NCI-H510A treated with DMSO at 0.1 percent for 48 hours (cell line): ENCODE measurements around the gene CHPT1.
"Not testable (repeated sequence)": the region's sequence is repeated elsewhere in the genome, so short reads cannot be mapped to it uniquely, and the experiment has no call there.

Experiments
- DNase-seq: peaks from one replicate; lab custom pipeline; 2025; lab: John Stamatoyannopoulos, UW

CHPT1 gene

GRCh38 chr12:101722392-101722791 is 25.0 kb downstream of the CHPT1 start:
- no peak for DNase-seq

DNA sequence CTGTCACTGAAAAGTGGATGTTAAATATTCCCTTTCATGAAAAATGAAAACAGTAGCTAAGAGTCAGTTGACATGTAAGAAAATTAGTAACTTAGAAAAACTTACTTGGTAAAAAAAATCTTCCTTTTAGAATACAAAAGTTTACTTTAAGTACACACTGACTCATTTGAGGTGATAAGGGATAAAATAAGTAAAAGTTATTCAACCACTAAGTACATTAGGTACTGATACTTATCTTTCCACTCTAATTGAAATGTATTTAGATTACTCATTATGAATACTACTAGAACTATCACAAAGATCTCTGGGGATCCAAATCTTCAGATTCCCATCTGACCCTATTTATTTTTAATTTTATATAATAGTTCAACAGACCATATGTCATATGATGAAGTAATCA is 29.7 kb downstream of the CHPT1 start:
- no peak for DNase-seq

DNA sequence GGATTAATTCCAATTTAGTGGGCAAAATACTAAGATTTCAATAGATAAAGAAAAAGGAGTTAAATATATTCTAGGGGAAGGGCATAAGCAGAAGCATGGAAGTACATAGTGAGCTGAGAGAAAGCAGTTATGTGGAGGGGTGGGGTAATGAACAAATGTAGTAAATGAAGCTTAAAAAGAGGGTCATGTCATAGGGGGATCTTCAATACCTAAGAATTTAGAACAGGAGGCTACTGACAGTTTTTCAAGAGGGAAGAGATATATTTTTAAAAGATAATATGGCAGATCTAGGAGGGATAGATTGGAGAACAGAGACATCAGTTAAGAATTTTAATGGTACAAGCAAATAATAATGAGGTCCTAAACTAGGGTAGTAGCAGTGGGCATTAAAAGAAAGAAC is 32.4 kb downstream of the CHPT1 start:
- DNase-seq: no peak

GRCh38 chr12:101732318-101732717 is 34.9 kb downstream of the CHPT1 start:
- DNase-seq: no peak

DNA sequence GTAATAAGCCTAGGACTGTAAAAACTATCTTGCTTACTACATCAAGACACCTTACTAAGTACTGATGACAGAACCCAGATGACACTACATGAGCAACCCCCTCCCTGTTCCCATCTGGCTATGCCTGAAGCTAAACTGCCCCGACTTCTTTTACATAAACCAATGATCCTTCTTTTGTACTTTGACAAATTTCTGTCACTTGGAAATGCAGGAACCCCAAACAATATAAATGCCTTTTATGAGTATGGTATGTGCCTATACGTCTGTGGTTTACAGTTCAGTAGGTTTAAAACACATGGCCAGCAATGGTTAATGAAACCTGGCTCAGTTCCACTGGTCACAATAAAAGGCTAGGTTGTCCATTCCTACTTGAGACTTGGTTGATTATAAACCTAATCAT is 35.7 kb downstream of the CHPT1 start:
- DNase-seq: no peak

DNA sequence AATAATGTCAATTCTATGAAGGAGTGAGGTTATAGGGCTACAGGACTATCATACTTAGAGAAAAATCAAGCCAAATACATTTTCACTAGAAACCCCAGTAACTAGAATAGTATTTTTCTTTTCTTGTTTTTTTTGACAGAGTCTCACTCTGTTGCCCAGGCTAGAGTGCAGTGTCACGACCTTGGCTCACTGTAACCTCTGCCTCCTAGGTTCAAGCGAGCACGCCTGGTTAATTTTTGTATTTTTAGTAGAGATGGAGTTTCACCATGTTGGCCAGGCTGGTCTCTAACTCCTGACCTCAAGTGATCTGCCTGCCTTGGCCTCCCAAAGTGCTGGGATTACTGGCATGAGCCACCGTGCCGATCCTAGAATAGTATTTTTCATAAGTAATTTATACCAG is 37.0 kb downstream of the CHPT1 start:
- not testable (repeated sequence) for DNase-seq

DNA sequence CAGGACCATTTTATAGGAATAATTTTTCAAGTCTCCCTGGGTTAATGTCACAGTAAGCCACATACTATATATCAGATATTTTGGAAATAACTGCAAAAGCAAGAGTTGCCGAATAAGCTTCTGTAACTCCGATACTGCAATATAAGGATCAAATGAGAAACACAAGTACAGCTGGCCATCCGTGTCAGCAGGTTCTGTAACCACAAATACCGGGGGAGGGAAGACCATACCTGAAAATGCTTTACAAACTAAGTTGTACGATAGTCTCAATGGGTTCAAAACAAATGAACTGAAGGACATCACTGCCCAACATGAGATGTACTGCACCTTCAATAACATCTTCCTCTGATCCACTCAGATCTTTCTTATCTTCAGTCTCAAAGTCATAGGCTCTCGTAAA is 40.0 kb downstream of the CHPT1 start:
- no peak for DNase-seq

DNA sequence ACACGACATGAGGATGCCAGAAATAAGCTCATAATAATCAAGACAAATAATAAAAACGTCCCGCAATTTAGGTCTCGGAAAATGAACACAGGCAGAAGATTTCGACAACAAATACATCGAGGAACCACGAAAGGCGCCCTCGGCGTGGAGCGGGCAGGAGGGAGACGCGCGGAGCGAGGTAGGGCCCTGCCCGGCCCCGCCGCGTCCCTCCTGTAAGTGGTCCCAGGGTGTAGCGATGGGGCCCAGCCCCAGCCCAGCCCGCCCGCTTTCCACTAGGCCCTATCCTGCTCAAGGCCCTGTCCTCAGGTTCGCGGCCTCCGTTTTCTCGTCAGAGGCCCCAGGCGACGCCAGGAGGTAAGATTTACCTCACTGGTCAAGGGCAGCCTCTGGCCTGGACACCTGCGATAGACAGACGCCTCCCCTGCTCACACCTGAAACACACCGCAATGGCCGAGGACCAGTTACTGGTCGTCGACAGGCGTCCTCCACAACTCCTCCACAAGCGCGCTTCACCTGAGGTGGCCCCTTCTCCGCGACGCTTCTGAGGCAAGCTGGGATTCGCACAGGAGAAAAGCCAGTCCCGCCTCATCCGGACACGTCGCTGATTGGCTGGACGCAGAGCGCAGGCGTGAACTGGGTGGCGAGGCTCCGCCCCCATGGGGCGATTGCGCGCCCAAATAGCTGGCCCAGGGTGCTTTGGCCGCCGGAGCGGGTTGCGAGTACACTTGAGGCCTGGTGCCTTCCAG is 41.7 kb downstream of the CHPT1 start, which contains the start of gene SYCP3:
TSS of gene SYCP3 (minus strand) at position 543 of the 746 bp plus-strand sequence. CDS start 1,527 bp downstream, outside the sequence.
- DNase-seq: no peak

- DNase-seq: no peak
Observed at GRCh38 chr12:101740566-101740965, 43.1 kb downstream of the CHPT1 start.

DNA sequence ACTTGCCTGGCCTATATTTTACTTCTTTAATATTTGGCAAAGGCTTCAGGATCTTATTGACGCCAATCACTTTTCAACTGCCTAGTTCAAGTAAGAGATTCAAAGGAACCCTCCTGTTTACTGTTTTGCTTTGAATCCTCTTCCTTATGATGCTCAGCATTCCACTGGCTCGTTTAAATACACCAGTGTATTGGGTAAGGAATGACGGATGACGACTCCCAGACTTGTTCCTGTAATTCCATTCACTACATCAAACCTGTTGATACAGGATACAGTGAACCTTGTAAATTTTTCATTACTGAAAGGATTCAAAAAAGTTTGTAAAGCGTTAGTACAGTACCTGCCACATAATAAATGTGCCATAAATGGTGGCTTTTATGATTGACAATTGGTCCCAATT is 43.5 kb downstream of the CHPT1 start:
- no peak for DNase-seq

DNA sequence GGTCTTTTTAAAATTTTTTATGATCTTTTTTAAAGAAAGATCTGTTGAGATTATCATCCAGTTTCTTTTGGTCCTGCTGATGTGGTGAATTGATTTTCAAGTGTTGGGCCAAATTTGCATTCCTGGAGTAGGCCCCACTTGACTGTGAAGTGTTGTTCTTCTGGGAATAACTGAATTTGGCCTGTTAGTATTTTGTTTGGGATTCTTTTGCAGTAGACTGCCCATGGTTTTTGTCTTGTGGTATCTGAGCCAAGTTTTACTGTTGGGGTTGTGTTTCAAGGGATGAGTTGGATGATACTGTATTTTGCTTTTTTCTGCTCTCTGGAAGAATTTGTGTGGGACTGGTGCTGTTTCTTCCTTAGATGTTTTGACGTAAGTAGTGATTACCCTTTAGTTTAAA is 45.8 kb downstream of the CHPT1 start:
- DNase-seq: no peak

- no peak for DNase-seq
Observed at GRCh38 chr12:101743724-101744472, 46.5 kb downstream of the CHPT1 start.

GRCh38 chr12:101745481-101745880 is 48.0 kb downstream of the CHPT1 start:
- no peak for DNase-seq

GRCh38 chr12:101746196-101746595 is 48.8 kb downstream of the CHPT1 start:
- no peak for DNase-seq

- DNase-seq: no peak
Observed at GRCh38 chr12:101746661-101747060, 49.2 kb downstream of the CHPT1 start.

DNA sequence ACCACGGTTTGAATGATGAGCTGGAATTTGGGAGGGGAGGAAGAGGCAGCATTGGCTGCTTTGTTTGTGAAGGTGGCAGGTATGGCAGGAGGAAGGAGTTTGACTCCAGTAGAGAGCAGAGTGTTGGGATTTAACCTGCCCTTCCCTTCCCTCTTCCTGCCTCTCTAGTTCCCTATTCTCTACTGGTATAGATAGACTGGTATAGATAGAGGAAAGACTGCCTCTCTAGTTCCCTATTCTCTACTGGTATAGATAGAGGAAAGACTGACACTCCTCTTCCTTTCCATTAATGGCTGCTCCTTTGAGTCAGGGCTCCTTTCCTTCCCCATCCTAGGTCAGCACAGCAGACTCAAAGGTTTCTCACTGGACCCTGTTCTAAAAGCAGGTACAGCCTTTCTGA is 50.3 kb downstream of the CHPT1 start:
- no peak for DNase-seq

- no peak for DNase-seq
Observed at GRCh38 chr12:101748907-101749306, 51.5 kb downstream of the CHPT1 start.

- DNase-seq: no peak
Observed at GRCh38 chr12:101749657-101750056, 52.2 kb downstream of the CHPT1 start.

DNA sequence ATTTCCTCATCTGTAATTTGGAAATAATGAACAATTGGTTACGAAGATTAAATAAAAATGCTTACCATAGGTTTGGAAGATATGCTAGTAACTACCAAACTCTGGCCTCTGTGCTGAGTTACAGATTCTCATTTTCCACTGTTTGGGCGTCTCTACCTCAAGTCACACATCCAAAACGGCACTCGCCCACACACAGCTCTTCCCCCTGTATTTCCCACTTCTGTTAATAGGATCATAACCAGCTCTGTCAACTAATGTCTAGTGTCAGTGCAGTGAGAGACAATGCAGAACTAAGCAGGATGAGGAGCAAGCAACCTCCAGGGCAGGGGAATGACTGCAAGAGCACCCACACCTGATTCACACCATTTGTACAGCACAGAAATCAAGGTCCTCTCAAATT is 52.7 kb downstream of the CHPT1 start:
- no peak for DNase-seq

GRCh38 chr12:101759396-101760047 is 62.1 kb downstream of the CHPT1 start:
- peak; percentile 13 for DNase-seq

DNA sequence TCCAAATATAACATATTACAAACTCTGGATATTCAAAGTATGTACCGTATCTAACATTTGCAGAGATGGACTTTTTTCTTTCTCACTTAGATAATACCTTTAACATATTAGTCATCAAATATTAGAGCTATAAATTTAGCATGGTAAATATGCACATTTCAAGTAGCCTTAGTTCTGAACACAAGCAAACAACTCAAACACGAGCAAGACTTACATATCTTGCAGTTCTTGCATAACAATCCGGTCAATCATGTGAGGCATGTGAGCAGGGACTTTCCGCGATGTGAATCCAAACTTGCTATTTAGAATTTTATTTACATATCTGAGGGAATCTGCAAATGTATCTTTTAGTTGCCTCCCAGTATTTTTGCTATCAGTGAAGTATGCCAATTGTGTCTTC is 63.9 kb downstream of the CHPT1 start:
- no peak for DNase-seq

DNA sequence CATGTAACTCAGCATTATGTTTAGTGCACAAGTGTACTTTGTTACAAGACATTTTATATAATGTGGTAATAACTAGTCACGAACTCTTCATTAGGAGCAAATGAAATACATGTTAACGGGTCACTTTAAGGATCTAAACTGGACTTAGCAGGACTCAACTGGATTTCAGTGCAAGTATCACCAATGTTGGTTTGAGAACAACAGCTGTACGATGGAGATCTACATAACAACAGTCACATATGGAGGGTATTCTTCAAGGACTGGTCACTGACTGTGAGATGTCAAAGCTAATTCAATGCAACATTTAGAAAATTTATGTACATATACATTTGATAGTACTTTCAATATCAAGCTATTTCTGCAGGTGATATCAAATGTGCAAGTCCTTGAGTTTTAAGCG is 64.3 kb downstream of the CHPT1 start:
- no peak for DNase-seq
